Measurements from ENCODE around the gene NAA15. TPM values are rescaled to one million over a fixed set of nuclear protein-coding genes. Genes with fewer than 3 reads are reported as not detected.

NAA15 gene
- total and polyA plus RNA-seq, 2 of the 8 experiments (the other 6 are each of a cell fraction or from before 2014, with no cell fraction given): 9.7 to 124 TPM

DNA sequence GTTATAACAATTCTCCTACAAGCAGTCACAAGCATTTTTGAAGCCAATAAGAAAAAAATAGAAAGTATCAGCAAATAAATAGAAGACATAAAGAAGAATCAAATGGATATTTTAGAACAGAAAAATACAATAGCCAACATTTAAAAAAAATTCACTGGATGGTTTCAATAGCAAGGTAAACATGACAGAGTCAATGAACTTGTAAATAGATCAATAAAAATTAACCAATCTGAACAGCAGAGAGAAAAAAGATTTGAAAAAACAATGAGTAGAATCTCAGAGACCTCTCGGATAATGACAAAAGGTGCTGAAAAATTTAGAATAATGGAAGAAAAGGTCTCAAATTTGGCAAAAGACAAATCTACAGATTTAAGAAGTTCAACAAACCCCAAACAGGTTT lies 119.3 kb downstream of the NAA15 start:
- H3K4me3 ChIP-seq (ENCODE audit: extremely low read depth in 1 of 4, insufficient read depth in 2 of 4, low read depth in 3 of 4, low read length in 4 of 4): no peak overlapping the region
- no peak overlapping the region for H3K4ac ChIP-seq (replicated peaks; ENCODE audit: insufficient read length, low read depth, low read length)
- FAIRE-seq (no peak), DNase-seq (ENCODE audit: low read depth in 1 of 2, low spot score in 2 of 2) (no peak)
- no peak overlapping the region for H2AFZ ChIP-seq (ENCODE audit: low read length)
- no peaks in the 10 kb centered on the region for H3K23me2 ChIP-seq (ENCODE audit: low read depth, low read length)
- H2AK5ac ChIP-seq (ENCODE audit: low read depth, low read length): no peak overlapping the region
- 95% methylated on average over 1 of the region's 1 CpG; no CpG with 5 or more reads in 1 of the 2 experiments for WGBS, 2 experiments (ENCODE audit: extremely low coverage in 1 of 2, insufficient coverage in 1 of 2, insufficient read length in 1 of 2, insufficient replicate concordance in 2 of 2, low coverage in 1 of 2, low lambda C conversion rate in 2 of 2, missing lambda C conversion rate in 1 of 2)
- H3K27me3 ChIP-seq (replicated peaks in 1 of 4; ENCODE audit: control insufficient read depth in 3 of 4, extremely low read depth in 1 of 4, insufficient read depth in 3 of 4, low read length in 3 of 4): no peaks in the 10 kb centered on the region
- no peaks in the 10 kb centered on the region for H3K9me3 ChIP-seq (ENCODE audit: insufficient read depth in 2 of 2, low read depth in 1 of 2, low read length in 1 of 2)
- no peaks in the 10 kb centered on the region; the same call in 1 of the 2 replicates for H3K79me1 ChIP-seq (ENCODE audit: low read depth, low read length)
- H3K18ac ChIP-seq (ENCODE audit: extremely low read depth, low read length): no peak overlapping the region
- ChIA-PET POLR2A (ENCODE audit: partially characterized antibody) (no interaction called here), CTCF (ENCODE audit: partially characterized antibody) (interaction anchor here (0.7 to 0.9 kb wide), 2 partner anchors 7 to 140 kb away, joined by 3 read pairs; no protein-coding TSS in a partner anchor)
- H3K4me1 ChIP-seq (replicated peaks in 1 of 4; ENCODE audit: control insufficient read depth in 3 of 4, insufficient read depth in 4 of 4, low read length in 3 of 4): no peaks in the 10 kb centered on the region
- H2BK5ac ChIP-seq (ENCODE audit: low read depth, low read length): no peak overlapping the region
- H3K56ac ChIP-seq (replicated peaks; ENCODE audit: insufficient read length, low read depth, low read length): no peak overlapping the region
- peaks cover 0 to 1% of the 10 kb centered on the region in 2 experiments for H4K20me1 ChIP-seq (replicated peaks in 1 of 2; ENCODE audit: control insufficient read depth in 1 of 2, insufficient read depth in 2 of 2, low read length in 2 of 2)
- H2BK12ac ChIP-seq (ENCODE audit: low read depth, low read length): no peak overlapping the region
- no peak overlapping the region for H2BK15ac ChIP-seq (ENCODE audit: low read length)
- H3K14ac ChIP-seq (ENCODE audit: insufficient read length): no peak overlapping the region
- H3K27ac ChIP-seq (ENCODE audit: low read depth, low read length): no peak overlapping the region
- no peak overlapping the region for H4K5ac ChIP-seq (ENCODE audit: insufficient read length, low read depth, low read length)
- H2BK20ac ChIP-seq (ENCODE audit: low read length): no peak overlapping the region
- no peak overlapping the region for H4K8ac ChIP-seq (ENCODE audit: extremely low read depth, insufficient read depth, low read length)
- no peak overlapping the region for H4K91ac ChIP-seq (replicated peaks; ENCODE audit: insufficient read length, low read length)
- H3K4me2 ChIP-seq (ENCODE audit: insufficient read depth in 1 of 2, low read depth in 2 of 2, low read length in 2 of 2): no peak overlapping the region
- no peak overlapping the region for H3K23ac ChIP-seq (ENCODE audit: insufficient read length)
- H3K9ac ChIP-seq (replicated peaks in 1 of 4; ENCODE audit: extremely low read depth in 1 of 4, low read depth in 3 of 4, low read length in 3 of 4): no peak overlapping the region
- H2BK120ac ChIP-seq (replicated peaks; ENCODE audit: low read depth, low read length): no peak overlapping the region
- TF ChIP-seq CBX8 (IDR thresholded peaks at IDR 0.05; ENCODE audit: borderline replicate concordance, low read depth, low read length) (no peak), BCL11A (IDR thresholded peaks at IDR 0.05; ENCODE audit: low read depth in 2 of 2, low read length in 2 of 2) (no peak), TCF12 (IDR thresholded peaks at IDR 0.05; ENCODE audit: low read depth, low read length) (no peak), CREB1 (IDR thresholded peaks at IDR 0.05) (no peak), SRF (IDR thresholded peaks at IDR 0.05; ENCODE audit: low read depth, low read length) (no peak)
- TF ChIP-seq, protein P1, sequence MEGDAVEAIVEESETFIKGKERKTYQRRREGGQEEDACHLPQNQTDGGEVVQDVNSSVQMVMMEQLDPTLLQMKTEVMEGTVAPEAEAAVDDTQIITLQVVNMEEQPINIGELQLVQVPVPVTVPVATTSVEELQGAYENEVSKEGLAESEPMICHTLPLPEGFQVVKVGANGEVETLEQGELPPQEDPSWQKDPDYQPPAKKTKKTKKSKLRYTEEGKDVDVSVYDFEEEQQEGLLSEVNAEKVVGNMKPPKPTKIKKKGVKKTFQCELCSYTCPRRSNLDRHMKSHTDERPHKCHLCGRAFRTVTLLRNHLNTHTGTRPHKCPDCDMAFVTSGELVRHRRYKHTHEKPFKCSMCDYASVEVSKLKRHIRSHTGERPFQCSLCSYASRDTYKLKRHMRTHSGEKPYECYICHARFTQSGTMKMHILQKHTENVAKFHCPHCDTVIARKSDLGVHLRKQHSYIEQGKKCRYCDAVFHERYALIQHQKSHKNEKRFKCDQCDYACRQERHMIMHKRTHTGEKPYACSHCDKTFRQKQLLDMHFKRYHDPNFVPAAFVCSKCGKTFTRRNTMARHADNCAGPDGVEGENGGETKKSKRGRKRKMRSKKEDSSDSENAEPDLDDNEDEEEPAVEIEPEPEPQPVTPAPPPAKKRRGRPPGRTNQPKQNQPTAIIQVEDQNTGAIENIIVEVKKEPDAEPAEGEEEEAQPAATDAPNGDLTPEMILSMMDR (IDR thresholded peaks at IDR 0.05; ENCODE audit: control extremely low read depth in 1 of 3, insufficient read depth in 1 of 3, low read depth in 1 of 3, low read length in 3 of 3): no peak
- no peaks in the 10 kb centered on the region for H3K36me3 ChIP-seq (ENCODE audit: control insufficient read depth in 2 of 4, insufficient read depth in 4 of 4, low read length in 3 of 4)
- H3K79me2 ChIP-seq (ENCODE audit: control insufficient read depth in 1 of 2, insufficient read depth in 2 of 2, low read length in 2 of 2): no peaks in the 10 kb centered on the region

Data from H1 (cell line).